Activated CD4-positive, alpha-beta T cell treated with anti-CD3 and anti-CD28 coated beads, Interleukin-2, amount 50 U/mL, for 24 hours (primary cell): Measurements from ENCODE around the gene TMEM200A.

ENCODE experiments used
- DNase-seq, 2 donors: peaks; one replicate each; pipeline ENCODE4 v3.0.0-alpha.2; 2020; ENCODE audit warnings: low read depth in 1 of 2, low spot score in 1 of 2

TMEM200A gene

GRCh38 chr6:130423044-130423443 is 57.2 kb downstream of the TMEM200A start:
- no peak for DNase-seq

- no peak for DNase-seq
Observed at GRCh38 chr6:130424710-130425109, 58.9 kb downstream of the TMEM200A start.

- no peak for DNase-seq
Observed at GRCh38 chr6:130425537-130425936, 59.7 kb downstream of the TMEM200A start.

- DNase-seq = no peak
Observed at GRCh38 chr6:130426066-130426721, 60.4 kb downstream of the TMEM200A start.

GRCh38 chr6:130431346-130431852 is 65.6 kb downstream of the TMEM200A start:
- DNase-seq = no peak

GRCh38 chr6:130432838-130433237 is 67.0 kb downstream of the TMEM200A start:
- DNase-seq = no peak

- DNase-seq = no peak
Observed at GRCh38 chr6:130434174-130434873, 68.5 kb downstream of the TMEM200A start.

GRCh38 chr6:130435181-130435580 is 69.4 kb downstream of the TMEM200A start:
- DNase-seq = no peak

- no peak for DNase-seq
Observed at GRCh38 chr6:130437961-130438360, 72.1 kb downstream of the TMEM200A start.

GRCh38 chr6:130447374-130447773 is 81.6 kb downstream of the TMEM200A start:
- no peak for DNase-seq

- DNase-seq = no peak
Observed at GRCh38 chr6:130452336-130452735, 86.5 kb downstream of the TMEM200A start.

- DNase-seq = no peak
Observed at GRCh38 chr6:130453230-130453629, 87.4 kb downstream of the TMEM200A start.

- DNase-seq = no peak
Observed at GRCh38 chr6:130457605-130458004, 91.8 kb downstream of the TMEM200A start.

- DNase-seq = no peak
Observed at GRCh38 chr6:130459316-130459715, 93.5 kb downstream of the TMEM200A start.

GRCh38 chr6:130460934-130461333 is 95.1 kb downstream of the TMEM200A start:
- DNase-seq = no peak

GRCh38 chr6:130466052-130466747 is 100.4 kb downstream of the TMEM200A start:
- DNase-seq = no peak

GRCh38 chr6:130466748-130467061 is 100.9 kb downstream of the TMEM200A start:
- DNase-seq = no peak

GRCh38 chr6:130467146-130468050 is 101.6 kb downstream of the TMEM200A start:
- no peak for DNase-seq

GRCh38 chr6:130470766-130471165 is 104.9 kb downstream of the TMEM200A start:
- no peak for DNase-seq

- DNase-seq = no peak
Observed at GRCh38 chr6:130473886-130474285, 108.1 kb downstream of the TMEM200A start.
